Keratinocyte (primary cell): ENCODE results near the gene RASA1.

ENCODE experiments used
- EZH2 ChIP-seq: IDR thresholded peaks from one replicate; pipeline ENCODE4 v1.6.1; 2012; ENCODE audit warnings: inconsistent platforms, mild to moderate bottlenecking, low read length, moderate library complexity
- TF ChIP-seq, protein P1 (sequence below), 3 experiments: IDR thresholded peaks in 1 of 3; conservative IDR thresholded peaks in 1 of 3; optimal IDR thresholded peaks in 1 of 3; 2 replicates in 2 of 3; 3 replicates in 1 of 3; pipeline versions ENCODE3 to v1.5.1; 2011; ENCODE audit warnings: low read length in 3 of 3, mild to moderate bottlenecking in 3 of 3, moderate library complexity in 2 of 3, control low read depth in 1 of 3, inconsistent platforms in 1 of 3; ENCODE audit not compliant: insufficient read depth in 2 of 3; ENCODE audit errors: extremely low read depth in 1 of 3

DNA sequence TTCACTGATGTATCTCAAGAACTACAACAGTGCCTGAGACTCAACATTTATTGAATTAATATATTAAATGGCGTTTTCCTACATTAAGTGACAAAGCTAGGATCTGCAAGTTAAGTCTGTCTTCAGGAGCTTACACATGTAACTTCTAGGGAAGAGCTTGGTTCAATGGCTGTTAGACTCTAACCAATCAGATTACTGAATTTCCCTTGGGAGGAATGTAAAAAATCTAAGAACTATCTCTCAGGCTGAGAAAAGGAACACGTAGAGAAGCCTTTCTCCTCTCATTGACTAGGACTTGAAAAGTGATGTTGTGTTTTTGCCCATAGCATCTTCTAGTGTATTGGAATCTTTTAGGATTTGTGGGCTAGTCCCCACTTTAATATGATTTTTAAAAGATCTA lies 91.4 kb downstream of the RASA1 start:
- TF ChIP-seq, protein P1, sequence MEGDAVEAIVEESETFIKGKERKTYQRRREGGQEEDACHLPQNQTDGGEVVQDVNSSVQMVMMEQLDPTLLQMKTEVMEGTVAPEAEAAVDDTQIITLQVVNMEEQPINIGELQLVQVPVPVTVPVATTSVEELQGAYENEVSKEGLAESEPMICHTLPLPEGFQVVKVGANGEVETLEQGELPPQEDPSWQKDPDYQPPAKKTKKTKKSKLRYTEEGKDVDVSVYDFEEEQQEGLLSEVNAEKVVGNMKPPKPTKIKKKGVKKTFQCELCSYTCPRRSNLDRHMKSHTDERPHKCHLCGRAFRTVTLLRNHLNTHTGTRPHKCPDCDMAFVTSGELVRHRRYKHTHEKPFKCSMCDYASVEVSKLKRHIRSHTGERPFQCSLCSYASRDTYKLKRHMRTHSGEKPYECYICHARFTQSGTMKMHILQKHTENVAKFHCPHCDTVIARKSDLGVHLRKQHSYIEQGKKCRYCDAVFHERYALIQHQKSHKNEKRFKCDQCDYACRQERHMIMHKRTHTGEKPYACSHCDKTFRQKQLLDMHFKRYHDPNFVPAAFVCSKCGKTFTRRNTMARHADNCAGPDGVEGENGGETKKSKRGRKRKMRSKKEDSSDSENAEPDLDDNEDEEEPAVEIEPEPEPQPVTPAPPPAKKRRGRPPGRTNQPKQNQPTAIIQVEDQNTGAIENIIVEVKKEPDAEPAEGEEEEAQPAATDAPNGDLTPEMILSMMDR (optimal IDR thresholded peaks at IDR 0.05 in 1 of 3, IDR thresholded peaks at IDR 0.05 in 1 of 3, conservative IDR thresholded peaks at IDR 0.05 in 1 of 3; ENCODE audit: extremely low read depth in 1 of 3, insufficient read depth in 2 of 3, low read length in 3 of 3) = no peak
- TF ChIP-seq EZH2 = no peak
